OCI-LY7 (cell line): ENCODE results near the gene OSCP1. TPM values are rescaled to one million over a fixed set of nuclear protein-coding genes. Genes with fewer than 3 reads are reported as not detected.

Experiments used
- BruUV-seq: library from RNA; stranded (reverse); fragments of 400-500 nt; replicated peaks from 2 replicates; lab custom pipeline; 2021; lab: Mats Ljungman, UMichigan
- CTCF ChIA-PET: fragments of 300-600 bp; sonication (Branson Sonifier 250); formaldehyde crosslinking; loops from one replicate; lab custom pipeline; 2022; ENCODE audit warnings: antibody characterized with exemption; ENCODE audit not compliant: unreplicated experiment; lab: Charles Lee
- POLR2A ChIA-PET: fragments of 300-600 bp; sonication (Branson Sonifier 250); formaldehyde crosslinking; loops from one replicate; lab custom pipeline; 2022; ENCODE audit warnings: antibody characterized with exemption; lab: Charles Lee
- DNase-seq: peaks from one replicate; pipeline ENCODE4 v3.0.0-alpha.2; 2015; ENCODE audit warnings: low spot score
- H2AFZ ChIP-seq: fragments of 200-600 bp; sonication (generic), shearing (Covaris generic); 2 replicates; pipeline ENCODE4 v1.6.1; 2014; ENCODE audit warnings: mild to moderate bottlenecking, antibody characterized with exemption, low read length, moderate library complexity
- H3K27ac ChIP-seq: fragments of 200-600 bp; sonication (generic); 2 replicates; pipeline ENCODE4 v1.5.1; 2014; ENCODE audit warnings: mixed run types, low read depth, mild to moderate bottlenecking, moderate library complexity, low read length, inconsistent platforms; ENCODE audit not compliant: poor library complexity, severe bottlenecking
- H3K36me3 ChIP-seq: fragments of 200-600 bp; sonication (generic); 2 replicates; pipeline ENCODE4 v1.6.1; 2014; ENCODE audit warnings: mild to moderate bottlenecking, antibody characterized with exemption, low read length, moderate library complexity, mixed read lengths; ENCODE audit not compliant: insufficient read depth
- H3K4me1 ChIP-seq: fragments of 200-600 bp; sonication (generic); 2 replicates; pipeline ENCODE4 v1.5.1; 2014; ENCODE audit warnings: mild to moderate bottlenecking, low read length; ENCODE audit not compliant: insufficient read depth, poor library complexity, severe bottlenecking
- H3K4me2 ChIP-seq: fragments of 200-600 bp; sonication (generic); 2 replicates; pipeline ENCODE4 v1.6.1; 2014; ENCODE audit warnings: mild to moderate bottlenecking, low read length
- H3K4me3 ChIP-seq: fragments of 200-600 bp; sonication (generic); 2 replicates; pipeline ENCODE4 v1.5.1; 2014; ENCODE audit warnings: mild to moderate bottlenecking, low read depth, low read length; ENCODE audit not compliant: poor library complexity, severe bottlenecking
- H3K79me2 ChIP-seq: fragments of 200-600 bp; sonication (generic); 2 replicates; pipeline ENCODE4 v1.6.1; 2016; ENCODE audit warnings: low read depth, mild to moderate bottlenecking, low read length, moderate library complexity, mixed read lengths; ENCODE audit not compliant: insufficient read depth
- H3K9me2 ChIP-seq: fragments of 200-600 bp; sonication (generic); 2 replicates; pipeline ENCODE4 v1.6.1; 2016; ENCODE audit warnings: mild to moderate bottlenecking, low read length, mixed read lengths; ENCODE audit not compliant: insufficient read depth
- H3K9me3 ChIP-seq: fragments of 200-600 bp; sonication (generic); 2 replicates; pipeline ENCODE4 v1.6.1; 2014; ENCODE audit warnings: mild to moderate bottlenecking, mixed run types, low read length, mixed read lengths
- H4K20me1 ChIP-seq: fragments of 200-600 bp; sonication (generic); 2 replicates; pipeline ENCODE4 v1.6.1; 2014; ENCODE audit warnings: mild to moderate bottlenecking, antibody characterized with exemption, low read length, moderate library complexity, mixed read lengths; ENCODE audit not compliant: insufficient read depth
- CTCF ChIP-seq: fragments of 200-600 bp; sonication (generic); conservative IDR thresholded peaks from 2 replicates; pipeline ENCODE4 v1.5.1; 2014; ENCODE audit warnings: mild to moderate bottlenecking, antibody characterized with exemption, low read length, moderate library complexity, mixed read lengths
- EZH2phosphoT487 ChIP-seq: fragments of 200-600 bp; sonication (generic); IDR thresholded peaks from 2 replicates; pipeline ENCODE4 v1.6.1; 2018; ENCODE audit warnings: low read depth, borderline replicate concordance, mild to moderate bottlenecking, mixed run types, antibody characterized with exemption, low read length, moderate library complexity, mixed read lengths
- intact Hi-C: fragments of 100-400 bp; cut with micrococcal nuclease; formaldehyde crosslinking; loops from one replicate; pipeline ENCODE4 v1.10.0; 2022; ENCODE audit not compliant: unreplicated experiment
- total RNA-seq, 2 experiments: library from RNA; depleted of rRNA in 1 of 2; stranded (reverse); fragments of >200 nt in 1 of 2; shearing (Covaris generic) in 1 of 2; gene quantifications; 2 replicates each; pipeline ENCODE4 v1.2.3, GENCODE V29; 2014 to 2022

The OSCP1 gene
- total RNA-seq, 2 experiments from 2014 or later: 0.82 to 3.5 TPM

GRCh38 chr1:36448530-36449056 lies 1.7 kb downstream of the OSCP1 start:
- DNase-seq: no peak
- TF ChIP-seq CTCF (no peak), EZH2phosphoT487 (no peak)
- no TSS peak for BruUV-seq
- no peaks in the 10 kb centered on the region for H4K20me1 ChIP-seq
- H3K4me2 ChIP-seq: no peak overlapping the region
- H3K4me1 ChIP-seq: peaks cover 9% of the 10 kb centered on the region
- H2AFZ ChIP-seq: no peak overlapping the region
- no peaks in the 10 kb centered on the region for H3K9me3 ChIP-seq
- H3K36me3 ChIP-seq: no peaks in the 10 kb centered on the region
- POLR2A ChIA-PET: interaction anchor here (1.1 kb wide), 1 partner anchor 8 kb away, joined by 3 read pairs; no protein-coding TSS in a partner anchor
- intact Hi-C loops: no loop called here
- no peaks in the 10 kb centered on the region for H3K9me2 ChIP-seq
- no peak overlapping the region for H3K27ac ChIP-seq
- CTCF ChIA-PET: no interaction called here
- H3K4me3 ChIP-seq: no peak overlapping the region
- H3K79me2 ChIP-seq: no peaks in the 10 kb centered on the region

GRCh38 chr1:36447450-36447849 lies 2.8 kb downstream of the OSCP1 start:
- Histone ChIP-seq H3K27ac (no peak overlapping the region), H3K4me3 (no peak overlapping the region), H3K4me1 (peaks cover 9% of the 10 kb centered on the region), H2AFZ (no peak overlapping the region), H3K79me2 (no peaks in the 10 kb centered on the region), H3K36me3 (no peaks in the 10 kb centered on the region), H3K4me2 (no peak overlapping the region), H4K20me1 (no peaks in the 10 kb centered on the region), H3K9me3 (no peaks in the 10 kb centered on the region), H3K9me2 (no peaks in the 10 kb centered on the region)
- DNase-seq: no peak
- TF ChIP-seq CTCF (no peak), EZH2phosphoT487 (no peak)
- ChIA-PET CTCF (no interaction called here), POLR2A (interaction anchor here (1.0 kb wide), 1 partner anchor 13 kb away, joined by 3 read pairs; no protein-coding TSS in a partner anchor)
- BruUV-seq: no TSS peak
- intact Hi-C loops: no loop called here

GRCh38 chr1:36446746-36447145 lies 3.5 kb downstream of the OSCP1 start:
- Histone ChIP-seq H3K9me2 (no peaks in the 10 kb centered on the region), H3K79me2 (no peaks in the 10 kb centered on the region), H3K4me3 (no peak overlapping the region), H3K36me3 (no peaks in the 10 kb centered on the region), H2AFZ (no peak overlapping the region), H4K20me1 (no peaks in the 10 kb centered on the region), H3K27ac (no peak overlapping the region), H3K4me1 (peaks cover 9% of the 10 kb centered on the region), H3K4me2 (no peak overlapping the region), H3K9me3 (no peaks in the 10 kb centered on the region)
- intact Hi-C loops: no loop called here
- no peak for DNase-seq
- TF ChIP-seq EZH2phosphoT487 (no peak), CTCF (no peak)
- CTCF ChIA-PET: no interaction called here
- BruUV-seq: no TSS peak
- POLR2A ChIA-PET: interaction anchor here (1.0 kb wide), 1 partner anchor 12 kb away, joined by 3 read pairs; no protein-coding TSS in a partner anchor
